Measurements from ENCODE around the gene GPSM1.
"Not testable (repeated sequence)": the region's sequence is repeated elsewhere in the genome, so short reads cannot be mapped to it uniquely, and the experiment has no call there.

Gene GPSM1

GRCh38 chr9:136319244-136319643, 8.1 kb upstream of the GPSM1 start:
- DNase-seq, result not testable (repeated sequence)

DNA sequence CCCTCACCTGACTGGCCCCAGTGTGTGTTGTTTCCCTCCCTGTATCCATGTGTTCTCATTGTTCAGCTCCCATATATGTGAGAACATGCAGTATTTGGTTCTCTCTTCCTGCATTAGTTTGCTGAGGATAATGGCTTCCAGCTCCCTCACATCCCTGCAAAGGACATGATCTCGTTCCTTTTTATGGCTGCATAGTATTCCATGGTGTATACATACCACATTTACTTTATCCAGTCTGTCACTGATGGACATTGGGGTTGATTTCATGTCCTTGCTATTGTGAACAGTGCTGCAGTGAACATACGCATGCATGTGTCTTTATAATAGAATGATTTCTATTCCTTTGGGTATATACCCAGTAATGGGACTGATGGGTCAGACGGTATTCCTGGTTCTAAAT, 7.4 kb upstream of the GPSM1 start:
- DNase-seq, result not testable (repeated sequence)

GRCh38 chr9:136320972-136321371, 6.4 kb upstream of the GPSM1 start:
- not testable (repeated sequence) for DNase-seq

GRCh38 chr9:136321561-136321960, 5.8 kb upstream of the GPSM1 start:
- DNase-seq, result no peak

DNA sequence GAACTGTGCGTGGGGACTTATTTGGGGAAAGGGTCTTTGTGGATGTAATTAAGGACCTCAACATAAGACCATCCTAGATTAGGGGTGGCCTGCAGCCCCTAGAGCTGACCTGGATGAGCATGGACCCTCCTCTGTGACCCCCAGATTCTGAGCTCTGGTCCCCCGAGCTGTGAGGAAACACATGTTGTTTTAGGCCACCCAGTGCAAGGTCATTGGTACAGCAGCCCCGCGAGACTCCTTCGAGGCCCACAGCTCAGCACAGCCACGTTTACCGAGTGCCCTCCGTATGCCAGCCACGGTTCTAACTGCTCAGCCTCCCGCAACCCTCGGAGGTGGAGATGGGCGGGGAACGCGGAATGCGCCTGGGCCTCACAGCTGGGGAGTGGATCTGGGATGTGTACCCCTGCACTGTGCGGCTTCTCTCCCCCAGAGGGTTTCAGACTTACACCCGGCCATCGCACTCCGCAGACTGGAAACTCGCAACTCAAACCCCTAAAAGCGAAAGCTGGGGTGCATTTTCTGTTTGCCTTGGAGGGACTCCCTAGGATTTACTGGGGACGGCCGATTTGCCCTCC, 4.5 kb upstream of the GPSM1 start:
- DNase-seq, result no peak

DNA sequence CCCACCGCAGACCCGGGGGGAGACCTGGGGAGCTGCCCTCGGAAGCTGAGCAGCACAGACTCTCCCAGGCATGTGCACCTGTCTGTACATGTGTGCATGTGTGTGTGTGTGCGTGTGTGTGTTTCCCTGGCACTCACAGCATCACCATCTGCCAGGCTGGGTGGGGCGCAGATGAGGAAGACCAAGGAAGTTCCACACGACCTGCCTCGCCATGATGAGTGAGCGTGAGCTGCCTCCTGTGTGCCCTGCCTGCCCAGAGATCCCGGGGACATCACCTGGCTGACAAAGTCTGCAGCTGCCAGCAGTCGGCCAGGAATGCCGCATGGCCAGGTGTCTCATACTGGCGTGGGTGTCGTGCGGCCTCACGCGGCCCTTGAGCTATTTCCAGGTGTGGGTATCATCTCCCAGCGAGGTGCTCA, 4.0 kb upstream of the GPSM1 start:
- DNase-seq, result no peak

GRCh38 chr9:136324501-136325300, 2.6 kb upstream of the GPSM1 start:
- no peak for DNase-seq

DNA sequence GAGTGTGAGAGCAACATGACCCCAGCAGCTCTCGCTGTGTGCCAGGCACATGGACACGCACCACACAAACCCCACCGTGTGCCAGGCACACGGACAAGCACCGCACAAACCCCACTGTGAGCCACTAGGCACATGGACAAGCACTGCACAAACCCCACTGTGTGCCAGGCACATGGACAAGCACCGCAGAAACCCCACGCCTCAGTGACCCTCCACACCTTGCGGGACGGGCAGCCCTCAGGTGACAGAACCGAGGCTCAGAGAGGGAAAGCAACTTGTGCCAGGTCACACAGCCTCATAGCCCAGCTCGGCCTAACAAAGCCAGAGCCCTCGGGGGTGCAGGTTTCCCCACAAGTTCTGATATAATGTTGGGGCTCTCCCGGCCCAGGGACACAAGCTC, 2.0 kb upstream of the GPSM1 start:
- no peak for DNase-seq

- DNase-seq, result no peak
Observed at GRCh38 chr9:136326061-136326760, 1.1 kb upstream of the GPSM1 start.

- DNase-seq, result no peak
Observed at GRCh38 chr9:136326761-136327303, 507 bp upstream of the GPSM1 start.

- DNase-seq, result no peak
Observed at GRCh38 chr9:136328011-136328621, 777 bp downstream of the GPSM1 start.

- no peak for DNase-seq
Observed at GRCh38 chr9:136328622-136329041, 1.3 kb downstream of the GPSM1 start.

GRCh38 chr9:136329211-136329627, 1.9 kb downstream of the GPSM1 start:
- DNase-seq, result no peak

- DNase-seq, result no peak
Observed at GRCh38 chr9:136329636-136330405, 2.5 kb downstream of the GPSM1 start.

- no peak for DNase-seq
Observed at GRCh38 chr9:136330406-136330990, 3.2 kb downstream of the GPSM1 start.

- DNase-seq, result no peak
Observed at GRCh38 chr9:136331030-136331429, 3.7 kb downstream of the GPSM1 start.

DNA sequence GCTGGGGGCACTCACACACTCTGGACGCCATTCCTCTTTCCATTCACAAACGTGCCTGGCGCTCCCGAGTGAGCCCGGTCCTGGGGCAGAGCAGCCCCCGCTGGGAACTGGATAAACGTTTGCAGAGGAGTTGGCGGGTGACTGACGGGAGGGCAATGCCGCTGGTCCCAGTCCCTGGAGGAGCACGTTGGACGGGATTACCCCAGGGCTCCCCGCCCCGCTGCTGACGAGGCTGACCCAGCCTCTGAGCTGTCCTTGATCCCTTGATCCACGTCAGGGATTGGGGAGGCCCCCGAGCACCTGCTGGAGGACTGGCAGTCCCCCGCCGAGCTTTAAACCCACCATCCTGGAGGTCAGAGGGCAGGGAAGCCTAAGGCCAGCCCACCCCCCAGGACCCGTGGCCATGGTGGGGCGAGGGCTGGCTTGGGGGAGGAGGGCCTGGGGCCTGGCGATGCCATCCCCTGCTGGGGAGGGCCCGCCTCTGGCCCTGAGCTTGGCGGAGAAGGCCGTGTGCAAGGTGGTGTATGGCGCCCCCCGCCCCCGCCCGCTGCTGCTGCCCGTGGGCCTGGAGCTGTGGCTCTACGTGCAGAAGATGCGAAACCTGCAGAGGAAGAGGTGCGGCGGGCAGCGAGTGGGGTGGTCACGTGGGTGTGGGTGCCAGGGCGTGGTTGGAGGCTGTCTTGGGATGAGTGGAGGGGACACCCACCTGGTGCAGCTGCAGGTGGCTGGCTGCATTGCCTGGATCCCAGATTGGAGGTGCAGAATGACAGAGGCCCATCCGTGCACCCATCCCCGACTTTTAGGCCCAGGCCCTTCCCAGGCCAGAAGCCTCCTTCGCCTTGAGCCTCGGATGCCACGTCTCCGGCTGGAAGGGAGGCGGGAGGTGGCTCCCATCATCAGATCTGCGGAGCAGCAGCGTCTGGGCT, 4.5 kb downstream of the GPSM1 start:
- no peak for DNase-seq

DNA sequence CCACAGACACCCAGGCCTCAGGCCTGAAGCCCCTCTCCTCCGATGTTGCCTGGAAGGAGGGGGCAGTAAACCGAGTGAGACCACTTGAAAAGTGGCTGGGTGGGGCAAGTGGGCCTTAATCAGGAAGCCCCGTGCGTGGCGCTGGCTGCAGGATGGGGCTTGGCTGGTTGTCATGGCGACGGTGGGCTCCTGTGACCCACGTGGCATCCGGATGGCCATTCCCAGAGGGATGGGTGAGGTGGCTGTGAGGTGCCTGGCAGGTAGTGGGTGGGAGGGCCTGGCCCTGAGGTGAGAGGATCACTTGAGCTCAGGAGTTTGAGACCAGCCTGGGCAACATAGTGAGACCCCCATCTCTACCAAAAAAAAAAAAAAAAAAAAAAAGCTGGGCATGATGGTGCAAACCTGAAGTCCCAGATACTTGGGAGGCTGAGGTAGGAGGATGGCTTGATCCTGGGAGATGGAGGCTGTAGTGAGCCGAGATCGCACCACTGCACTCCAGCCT, 5.2 kb downstream of the GPSM1 start:
- no peak for DNase-seq

DNA sequence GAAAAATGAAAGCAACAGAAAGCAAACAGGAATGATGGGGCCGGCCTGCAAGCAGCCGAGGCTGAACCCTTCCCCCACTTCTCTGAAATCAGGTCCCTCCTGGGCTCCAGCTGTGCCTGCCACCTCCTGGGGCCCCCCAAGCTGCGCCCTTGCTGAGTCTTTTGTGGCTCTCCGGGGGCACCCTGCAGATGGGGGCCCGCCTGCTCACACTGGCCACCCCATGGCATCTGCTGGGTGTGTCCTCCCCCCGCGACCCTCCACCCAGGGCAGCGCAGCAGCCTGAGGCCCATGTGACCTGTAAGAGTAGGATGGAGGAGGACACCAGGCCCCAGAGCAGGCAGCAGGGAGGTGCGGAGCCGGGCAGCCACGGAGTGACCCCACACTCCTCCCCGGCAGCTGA, 5.7 kb downstream of the GPSM1 start:
- no peak for DNase-seq

- DNase-seq, result no peak
Observed at GRCh38 chr9:136333486-136333885, 6.1 kb downstream of the GPSM1 start.

- no peak for DNase-seq
Observed at GRCh38 chr9:136334541-136334940, 7.2 kb downstream of the GPSM1 start.
